Cortex of kidney (tissue), 1 donor: Measurements from ENCODE around the gene CLK2.
"Not testable (repeated sequence)": the region's sequence is repeated elsewhere in the genome, so short reads cannot be mapped to it uniquely, and the experiment has no call there.

ENCODE experiments used
- DNase-seq: peaks from one replicate; lab custom pipeline; 2025; lab: John Stamatoyannopoulos, UW

CLK2 gene

DNA sequence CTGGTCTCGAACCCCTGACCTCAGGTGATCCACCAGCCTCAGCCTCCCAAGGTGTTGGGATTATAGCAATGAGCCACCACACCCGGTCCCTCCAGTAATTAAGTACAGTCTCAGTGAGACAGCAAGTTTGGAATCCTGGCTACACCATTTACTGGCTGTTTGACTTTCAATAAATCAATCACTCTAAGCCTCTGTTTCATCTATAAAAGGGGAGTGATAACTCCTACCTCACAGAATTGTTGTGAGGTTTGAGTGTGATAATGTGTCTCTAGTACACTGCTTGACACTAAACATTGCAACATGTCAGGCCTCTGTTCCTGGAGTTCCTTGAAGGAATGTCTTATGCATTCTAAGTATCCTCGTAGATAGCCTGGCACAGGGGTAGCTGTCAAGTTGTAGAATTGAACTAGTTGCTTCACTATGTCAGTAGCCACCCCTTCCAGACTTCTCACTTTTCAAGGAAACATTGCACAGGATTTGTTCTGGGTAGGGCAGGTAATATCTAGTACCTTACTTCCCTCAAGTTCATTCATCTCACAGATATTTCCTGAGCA lies 30.4 kb downstream of the CLK2 start:
- DNase-seq, result no peak

DNA sequence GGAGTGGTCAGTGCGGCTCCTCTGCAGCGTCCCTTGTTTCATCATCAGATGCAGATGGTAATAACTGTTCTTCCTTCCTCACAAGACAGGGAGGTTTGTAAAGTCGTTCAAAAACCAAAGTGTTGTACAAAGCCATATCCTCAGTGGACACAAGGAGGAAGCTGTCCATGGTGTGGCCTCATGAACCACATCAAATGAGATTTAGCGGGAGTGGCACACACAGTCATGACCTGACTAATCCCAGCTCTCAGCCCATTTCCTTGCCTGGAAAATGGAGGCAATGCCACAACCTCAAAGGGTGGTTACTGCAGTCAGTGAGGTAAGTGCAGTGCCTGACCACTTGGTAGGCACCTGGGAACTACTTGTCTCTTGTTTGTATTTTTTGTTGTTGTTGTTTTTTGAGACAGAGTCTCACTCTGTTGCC lies 31.5 kb downstream of the CLK2 start:
- DNase-seq, result no peak

DNA sequence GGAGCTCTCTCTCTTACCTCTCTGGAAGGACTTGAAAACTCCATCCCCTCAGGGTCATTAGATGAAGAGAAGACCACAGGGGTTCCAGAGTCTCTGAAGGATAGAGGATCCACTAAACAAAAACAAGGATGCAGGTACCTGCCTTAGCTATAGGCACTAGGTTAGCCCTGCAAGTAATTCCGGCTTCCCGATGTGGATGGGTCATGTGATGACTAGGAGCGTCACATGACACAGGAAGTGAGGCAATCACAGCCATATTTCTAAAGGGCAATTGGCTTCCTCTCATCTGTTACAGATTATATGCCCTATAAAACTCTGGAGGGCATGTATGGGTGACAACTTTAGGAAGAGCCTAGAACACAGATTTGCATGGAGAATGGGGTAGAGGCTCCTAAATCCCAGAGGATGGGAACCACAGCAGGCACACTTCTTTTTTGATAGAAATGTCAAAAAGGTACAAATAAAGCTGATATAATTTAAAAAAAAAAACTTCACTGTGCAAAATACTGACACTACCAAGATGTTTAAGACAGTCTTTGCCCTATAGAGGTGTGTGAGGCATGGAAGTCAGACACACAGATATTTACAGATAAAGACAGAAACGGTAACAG lies 32.1 kb downstream of the CLK2 start:
- DNase-seq, result no peak

DNA sequence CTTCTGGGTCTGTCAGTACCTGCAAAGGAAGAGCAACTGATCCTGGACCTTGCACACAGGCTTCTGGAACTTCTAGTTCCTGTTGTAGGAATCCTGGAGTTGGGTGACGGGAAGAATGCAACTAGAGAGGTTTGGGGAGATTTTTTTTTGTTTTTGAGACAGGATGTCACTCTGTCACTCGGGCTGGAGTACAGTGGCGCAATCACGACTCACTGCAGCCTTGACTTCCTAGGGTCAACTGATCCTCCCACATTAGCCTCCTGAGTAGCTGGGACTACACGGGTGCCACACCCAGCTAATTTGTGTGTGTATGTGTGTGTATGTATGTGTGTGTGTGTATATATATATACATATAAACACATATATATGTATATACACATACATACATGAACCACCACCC lies 36.9 kb downstream of the CLK2 start:
- DNase-seq, result no peak

DNA sequence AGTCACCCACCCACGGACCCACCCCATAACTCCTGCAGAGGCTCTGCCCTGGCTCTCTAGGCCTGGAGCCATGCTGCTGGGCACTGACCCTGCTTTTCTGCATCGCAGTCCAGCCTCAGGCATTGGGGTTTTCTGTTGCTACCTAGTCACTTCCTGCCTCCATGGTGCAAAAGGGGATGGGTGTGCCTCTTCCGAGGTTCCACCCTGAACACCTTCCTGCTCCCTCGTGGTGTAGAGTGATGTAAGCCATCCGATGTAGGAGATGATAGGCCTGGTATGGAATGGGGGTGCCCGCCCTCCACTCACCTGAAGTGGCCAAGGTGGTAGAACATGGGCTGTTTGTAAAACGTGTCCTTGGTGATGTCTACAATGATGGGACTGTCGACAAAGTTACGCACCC lies 37.9 kb downstream of the CLK2 start:
- not testable (repeated sequence) for DNase-seq

DNA sequence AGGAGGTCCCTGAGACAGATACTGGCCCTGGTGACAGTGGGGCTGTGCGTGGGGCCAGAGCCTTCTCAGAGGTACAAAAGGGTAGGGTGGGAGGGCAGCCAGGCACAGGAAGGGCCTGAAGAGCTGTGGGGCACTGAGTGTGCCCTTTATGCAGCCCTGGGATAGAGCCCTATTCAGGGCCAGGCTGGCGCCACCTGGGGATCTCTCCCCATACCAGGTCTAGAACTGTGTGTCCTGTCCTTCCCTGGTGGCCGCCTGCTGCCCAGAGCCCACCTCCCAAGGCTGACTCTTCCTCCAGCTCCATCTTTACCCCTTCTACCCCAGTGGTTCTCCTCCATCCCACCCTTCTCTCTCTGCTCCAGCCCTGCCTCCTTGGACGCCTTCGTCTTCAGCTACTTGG lies 39.8 kb downstream of the CLK2 start:
- DNase-seq, result not testable (repeated sequence)

DNA sequence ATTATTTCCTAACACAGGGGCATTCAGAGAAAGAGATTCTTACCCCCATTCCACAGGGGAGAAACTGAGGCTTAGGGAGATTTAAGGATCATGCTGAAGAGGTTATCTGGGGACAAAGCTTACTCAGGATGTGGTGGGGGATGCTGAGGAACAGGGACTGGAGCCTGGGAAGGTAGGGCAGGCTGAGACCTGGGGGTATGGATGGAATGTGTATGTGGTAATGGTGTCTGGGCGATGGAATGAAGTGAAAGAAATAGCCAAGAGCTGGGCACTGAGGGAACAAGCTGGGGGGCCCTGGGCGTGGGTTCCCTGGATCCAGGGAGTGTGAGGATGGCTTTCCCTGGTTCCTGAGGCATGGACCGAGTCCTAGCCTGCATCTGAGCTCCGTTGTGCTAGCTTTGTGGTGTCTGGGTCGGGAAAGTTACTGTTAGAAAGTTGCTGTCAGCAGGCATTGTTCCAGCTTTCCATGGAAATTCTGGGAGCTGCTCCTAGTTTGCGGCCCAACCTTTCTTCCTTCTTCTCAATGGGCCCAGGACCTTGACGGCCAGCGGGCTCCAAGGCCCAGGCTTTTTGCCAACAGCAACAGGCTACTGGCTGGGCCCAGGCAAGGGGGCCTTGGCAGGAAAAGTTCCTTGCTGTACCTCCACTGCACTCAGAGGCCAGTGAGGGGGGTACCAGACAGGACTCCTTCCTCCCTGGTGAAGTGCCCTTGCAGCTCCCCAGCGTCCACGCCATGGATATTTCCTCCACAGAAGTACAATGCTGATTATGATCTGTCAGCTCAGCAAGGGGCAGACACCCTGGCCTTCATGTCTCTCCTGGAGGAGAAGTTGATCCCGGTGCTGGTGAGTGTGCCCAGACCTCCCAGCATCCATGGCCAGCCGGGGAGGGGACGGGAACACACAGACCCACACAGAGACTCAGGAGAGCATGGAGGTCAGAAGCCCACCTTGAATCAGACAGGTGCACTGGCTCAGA lies 41.0 kb downstream of the CLK2 start:
- DNase-seq, result not testable (repeated sequence)

DNA sequence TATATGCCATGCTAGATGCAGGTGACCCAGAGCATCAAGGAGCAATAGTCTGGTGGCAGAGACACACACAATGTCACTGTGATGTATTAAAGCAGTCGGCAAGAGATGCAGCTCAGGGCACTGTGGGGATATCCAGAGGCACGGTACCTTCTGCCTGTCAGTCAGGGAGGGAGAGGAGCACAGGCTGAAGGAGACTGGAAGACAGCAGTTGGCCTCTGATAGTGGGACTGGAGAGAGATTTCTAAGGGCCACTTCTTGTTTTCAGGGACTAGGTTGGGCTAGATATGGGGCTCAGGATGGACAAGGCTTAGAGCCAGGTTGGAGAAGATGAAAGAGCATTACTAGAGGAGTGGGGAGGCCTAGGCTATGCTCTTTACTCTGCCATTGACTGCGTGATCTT lies 42.0 kb downstream of the CLK2 start:
- DNase-seq, result not testable (repeated sequence)

DNA sequence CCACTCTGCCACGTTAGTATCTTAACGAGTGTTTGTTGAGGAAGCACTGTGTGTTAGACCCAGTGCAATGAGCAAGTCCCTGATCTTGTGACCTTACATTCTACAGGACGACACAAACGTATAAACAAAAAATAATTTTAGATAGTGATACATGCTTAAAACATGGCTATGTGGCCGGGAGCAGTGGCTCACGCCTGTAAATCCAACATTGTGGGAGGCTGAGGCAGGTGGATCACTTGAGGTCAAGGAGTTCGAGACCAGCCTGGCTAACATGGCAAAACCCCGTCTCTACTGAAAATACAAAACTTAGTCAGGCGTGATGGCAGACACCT lies 45.2 kb downstream of the CLK2 start:
- DNase-seq, result no peak

DNA sequence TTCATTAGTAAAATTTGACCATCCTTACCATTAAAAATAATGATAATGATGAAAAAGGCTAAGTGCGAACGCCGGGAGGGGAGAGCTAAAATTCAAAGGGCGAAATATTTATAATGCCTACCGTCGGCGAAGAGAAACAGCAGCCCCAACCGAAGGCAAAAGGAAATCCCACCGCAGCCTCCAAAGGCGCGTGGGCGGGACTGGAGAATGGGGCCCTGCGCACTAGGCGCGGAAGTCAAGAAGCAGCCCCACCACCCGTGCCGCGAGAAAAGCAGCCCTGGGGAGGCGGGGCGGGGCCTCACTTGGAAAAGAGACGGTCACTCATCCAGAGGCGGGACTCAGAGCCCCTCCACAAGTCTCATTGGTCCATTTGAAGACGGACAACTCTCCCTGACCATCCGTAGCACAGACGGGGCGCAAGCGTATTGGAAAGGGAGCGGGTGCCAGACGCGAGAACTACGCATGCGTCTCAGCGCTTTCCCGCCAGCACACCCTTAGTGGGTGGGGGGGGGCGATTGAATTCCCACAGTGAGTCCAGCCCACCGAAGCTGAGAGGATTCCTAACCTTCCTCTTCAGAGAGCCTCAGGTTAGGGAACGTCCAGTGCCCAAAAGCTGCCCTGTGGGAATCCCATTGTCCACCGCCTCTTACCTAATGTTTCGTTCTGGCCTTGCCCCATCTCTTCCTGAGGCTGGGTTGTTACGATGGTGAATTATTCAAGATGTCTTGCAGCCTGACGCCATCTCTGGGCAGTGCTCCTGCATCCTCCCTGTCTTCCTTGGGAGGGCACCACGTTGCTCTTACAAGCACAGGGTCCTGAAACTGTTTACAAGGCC lies 45.8 kb downstream of the CLK2 start:
- DNase-seq, result peak; percentile 45

DNA sequence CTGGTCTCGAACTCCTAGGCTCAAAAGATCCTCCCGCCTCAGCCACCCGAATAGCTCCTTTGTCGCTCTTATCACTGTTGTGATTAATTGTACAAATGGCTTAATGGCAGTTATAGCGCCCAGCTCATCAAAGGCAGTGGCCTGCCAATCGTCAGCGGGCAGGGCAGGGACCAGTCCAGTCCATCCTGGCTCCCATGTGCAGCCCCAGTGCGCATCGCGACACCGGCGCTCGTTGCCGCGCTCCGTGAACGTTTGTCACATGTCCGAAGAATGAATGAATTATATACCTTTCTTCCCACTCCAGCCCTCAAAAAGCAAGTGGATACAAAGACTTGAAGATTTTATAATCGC lies 46.4 kb downstream of the CLK2 start:
- no peak for DNase-seq

DNA sequence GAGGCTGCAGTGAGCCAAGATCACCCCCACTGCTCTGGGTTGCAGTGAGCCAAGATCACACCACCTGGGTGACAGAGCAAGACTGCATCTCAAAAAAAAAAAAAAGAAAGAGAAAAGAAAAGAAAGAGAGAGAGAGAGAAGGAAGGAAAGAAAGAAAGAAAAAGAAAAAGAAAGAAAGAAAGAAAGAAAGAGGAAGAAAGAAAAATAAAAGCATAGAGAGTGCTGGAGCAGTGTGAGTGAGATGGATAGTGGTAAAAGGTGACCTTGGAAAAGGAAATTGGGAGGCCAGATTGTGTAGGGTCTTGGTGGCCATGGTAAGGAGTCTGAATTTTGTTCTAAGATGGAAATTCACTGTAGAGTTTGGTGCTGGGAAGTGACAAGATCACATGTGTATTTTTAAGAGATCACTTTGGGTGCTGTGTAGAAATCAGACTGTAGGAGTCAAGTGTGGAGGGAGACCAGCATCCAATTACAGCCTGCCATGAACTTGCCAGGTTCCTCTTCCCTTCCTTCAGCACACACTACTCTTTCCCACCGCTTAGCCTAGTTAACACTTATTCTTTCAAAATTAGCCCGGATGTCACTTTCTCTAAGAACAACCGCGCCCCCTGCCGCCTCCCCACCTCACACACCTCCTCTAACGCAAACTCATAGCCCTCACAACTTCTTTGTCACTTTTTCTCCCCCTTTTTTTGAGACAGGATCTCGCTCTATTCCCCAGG lies 47.0 kb downstream of the CLK2 start:
- no peak for DNase-seq

DNA sequence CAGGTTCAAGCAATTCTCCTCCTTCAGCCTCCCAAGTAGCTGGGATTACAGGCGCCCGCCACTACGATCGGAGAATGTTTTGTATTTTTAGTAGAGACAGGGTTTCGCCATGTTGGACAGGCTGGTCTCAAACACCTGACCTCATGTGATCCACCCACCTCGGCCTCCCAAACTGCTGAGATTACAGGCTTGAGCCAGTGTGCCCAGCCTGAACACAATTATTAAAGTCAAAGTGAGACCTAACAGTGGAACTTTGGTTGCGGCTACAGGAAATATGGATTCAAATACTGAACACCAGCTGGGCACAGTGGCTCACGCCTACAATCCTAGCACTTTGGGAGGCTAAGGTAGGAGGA lies 47.9 kb downstream of the CLK2 start:
- not testable (repeated sequence) for DNase-seq

DNA sequence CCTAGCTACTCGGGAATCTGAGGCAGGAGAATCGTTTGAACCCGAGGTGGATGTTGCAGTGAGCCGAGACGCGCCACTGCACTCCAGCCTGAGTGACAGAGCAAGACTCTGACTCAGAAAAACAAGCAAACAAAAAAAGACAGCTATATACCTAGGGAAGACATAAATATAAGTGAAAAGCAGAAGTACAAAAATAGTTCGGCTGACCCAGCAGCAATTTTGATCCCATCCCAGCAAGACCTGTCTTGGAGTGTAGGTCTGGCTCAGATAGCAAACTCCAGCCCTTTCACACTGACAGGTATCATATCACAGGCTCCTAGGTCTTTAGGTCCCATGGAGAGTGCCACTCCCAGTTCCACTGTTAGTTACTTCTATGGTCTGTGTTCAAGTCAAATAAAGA lies 50.3 kb downstream of the CLK2 start:
- no peak for DNase-seq

DNA sequence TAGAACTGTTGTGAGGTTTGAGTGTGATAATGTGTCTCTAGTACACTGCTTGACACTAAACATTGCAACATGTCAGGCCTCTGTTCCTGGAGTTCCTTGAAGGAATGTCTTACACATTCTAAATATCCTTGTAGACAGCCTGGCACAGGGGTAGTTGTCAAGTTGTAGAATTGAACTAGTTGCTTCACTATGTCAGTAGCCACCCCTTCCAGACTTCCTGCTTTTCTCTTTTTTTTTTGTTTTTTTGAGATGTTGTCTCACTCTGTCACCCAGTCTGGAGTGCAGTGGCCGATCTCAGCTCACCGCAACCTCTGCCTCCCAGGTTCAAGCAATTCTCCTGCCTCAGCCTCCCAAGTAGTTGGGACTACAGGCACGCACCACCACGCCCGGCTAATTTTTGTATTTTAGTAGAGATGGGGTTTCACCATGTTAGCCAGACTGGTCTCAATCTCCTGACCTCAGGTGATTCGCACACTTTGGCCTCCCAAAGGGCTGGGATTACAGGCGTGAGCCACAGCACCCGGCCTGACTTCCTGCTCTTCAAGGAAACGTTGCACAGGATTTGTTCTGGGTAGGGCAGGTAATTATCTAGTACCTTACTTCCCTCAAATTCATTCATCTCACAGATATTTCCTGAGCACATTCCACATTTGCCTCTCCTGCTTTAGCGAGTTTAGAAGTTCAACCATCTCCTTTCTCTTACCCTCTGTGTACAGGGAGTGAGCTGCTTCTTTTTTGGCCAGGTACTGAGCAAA lies 52.9 kb downstream of the CLK2 start:
- not testable (repeated sequence) for DNase-seq

DNA sequence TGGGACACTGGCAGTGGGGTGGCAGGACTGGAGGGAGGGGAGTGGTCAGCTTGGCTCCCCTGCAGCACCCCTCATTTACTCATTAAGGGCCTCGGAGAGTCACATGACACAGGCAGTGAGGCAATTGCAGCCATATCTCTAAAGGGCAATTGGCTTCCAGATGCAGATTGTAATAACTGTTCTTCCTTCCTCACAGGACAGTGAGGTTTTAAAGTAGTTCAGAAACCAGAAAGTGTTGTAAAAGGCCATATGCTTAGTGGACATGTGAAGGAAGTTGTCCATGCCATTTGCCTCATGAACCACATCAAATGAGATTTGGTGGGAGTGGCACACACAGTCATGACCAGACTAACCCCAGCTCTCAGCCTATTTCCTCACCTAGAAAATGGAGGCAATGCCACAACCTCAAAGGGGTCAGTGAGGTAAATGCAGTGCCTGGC lies 53.7 kb downstream of the CLK2 start:
- no peak for DNase-seq

DNA sequence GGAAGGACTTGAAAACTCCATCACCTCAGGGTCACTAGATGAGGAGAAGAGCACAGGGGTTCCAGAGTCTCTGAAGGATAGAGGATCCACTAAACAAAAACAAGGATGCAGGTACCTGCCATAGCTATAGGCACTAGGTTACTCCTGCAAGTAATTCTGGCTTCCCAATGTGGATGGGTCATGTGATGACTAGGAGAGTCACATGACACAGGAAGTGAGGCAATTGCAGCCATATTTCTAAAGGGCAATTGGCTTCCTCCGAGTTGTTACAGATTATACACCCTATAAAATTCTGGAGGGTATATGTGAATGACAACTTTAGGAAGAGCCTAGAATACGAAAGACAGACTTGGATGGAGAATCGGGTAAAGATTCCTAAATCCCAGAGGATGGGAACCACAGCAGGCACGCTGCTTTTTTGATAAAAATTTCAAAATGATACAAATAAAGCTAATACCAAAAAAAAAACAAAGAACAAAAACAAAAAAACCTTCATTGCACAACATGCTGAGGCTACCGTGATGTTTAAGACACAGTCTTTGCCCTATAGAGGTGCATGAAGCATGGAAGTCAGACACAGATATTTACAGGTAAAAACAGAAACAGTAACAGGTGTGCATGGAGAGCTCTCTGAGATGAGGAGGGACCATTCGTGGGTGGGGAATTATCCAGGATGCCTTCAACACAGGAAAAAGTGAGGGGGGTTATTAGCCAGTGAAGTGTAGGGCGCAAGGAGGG lies 54.3 kb downstream of the CLK2 start:
- no peak for DNase-seq

DNA sequence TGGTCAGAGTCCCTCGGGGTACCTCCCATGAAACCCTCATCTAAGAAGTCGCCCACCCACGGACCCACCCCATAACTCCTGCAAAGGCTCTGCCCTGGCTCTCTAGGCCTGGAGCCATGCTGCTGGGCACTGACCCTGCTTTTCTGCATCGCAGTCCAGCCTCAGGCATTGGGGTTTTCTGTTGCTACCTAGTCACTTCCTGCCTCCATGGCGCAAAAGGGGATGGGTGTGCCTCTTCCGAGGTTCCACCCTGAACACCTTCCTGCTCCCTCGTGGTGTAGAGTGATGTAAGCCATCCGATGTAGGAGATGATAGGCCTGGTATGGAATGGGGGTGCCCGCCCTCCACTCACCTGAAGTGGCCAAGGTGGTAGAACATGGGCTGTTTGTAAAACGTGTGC lies 58.6 kb downstream of the CLK2 start:
- DNase-seq, result not testable (repeated sequence)
